KMS-11 (cell line): ENCODE results near the gene FOXD4.
"Not testable (repeated sequence)": the region's sequence is repeated elsewhere in the genome, so short reads cannot be mapped to it uniquely, and the experiment has no call there.

Experiments used
- H2AFZ ChIP-seq: fragments of 200-600 bp; sonication (generic); 2 replicates; pipeline ENCODE4 v1.6.1; 2016; ENCODE audit warnings: antibody characterized with exemption, mixed run types, low read depth
- H3K27ac ChIP-seq: fragments of 200-600 bp; sonication (generic); 2 replicates; pipeline ENCODE4 v1.6.1; 2016; ENCODE audit warnings: mild to moderate bottlenecking, mixed run types
- H3K27me3 ChIP-seq: fragments of 200-600 bp; sonication (generic); 2 replicates; pipeline ENCODE4 v1.6.1; 2017; ENCODE audit warnings: mild to moderate bottlenecking, low read depth, mixed run types, moderate library complexity; ENCODE audit not compliant: insufficient read depth
- H3K36me3 ChIP-seq: fragments of 200-600 bp; sonication (generic); 2 replicates; pipeline ENCODE4 v1.6.1; 2017; ENCODE audit warnings: mild to moderate bottlenecking, mixed run types; ENCODE audit not compliant: insufficient read depth
- H3K4me1 ChIP-seq: fragments of 200-600 bp; sonication (generic); 2 replicates; pipeline ENCODE4 v1.6.1; 2016; ENCODE audit warnings: mild to moderate bottlenecking, low read depth, mixed run types; ENCODE audit not compliant: poor library complexity, severe bottlenecking
- H3K4me2 ChIP-seq: fragments of 200-600 bp; sonication (generic); 2 replicates; pipeline ENCODE4 v1.7.0; 2016; ENCODE audit warnings: mild to moderate bottlenecking, mixed run types
- H3K4me3 ChIP-seq: fragments of 200-600 bp; sonication (generic); IDR thresholded peaks from 2 replicates; pipeline ENCODE4 v1.6.1; 2017; ENCODE audit warnings: low read depth, low read length, mixed read lengths; ENCODE audit not compliant: insufficient read depth
- H3K79me2 ChIP-seq: fragments of 200-600 bp; sonication (generic); 2 replicates; pipeline ENCODE4 v1.6.1; 2016; ENCODE audit warnings: low read depth, mixed run types; ENCODE audit not compliant: insufficient read depth
- H3K9ac ChIP-seq: fragments of 200-600 bp; sonication (generic); 2 replicates; pipeline ENCODE4 v1.6.1; 2016; ENCODE audit warnings: mild to moderate bottlenecking, mixed run types
- H4K20me1 ChIP-seq: fragments of 200-600 bp; sonication (generic); 2 replicates; pipeline ENCODE4 v1.6.1; 2016; ENCODE audit warnings: mild to moderate bottlenecking, mixed run types; ENCODE audit not compliant: insufficient read depth

Gene FOXD4

GRCh38 chr9:73076-73899 lies 44.9 kb downstream of the FOXD4 start:
- not testable (repeated sequence) for H3K4me2 ChIP-seq, H4K20me1 ChIP-seq, H3K79me2 ChIP-seq, H3K27me3 ChIP-seq, H3K4me1 ChIP-seq, H3K4me3 ChIP-seq, H2AFZ ChIP-seq, H3K36me3 ChIP-seq, H3K9ac ChIP-seq, H3K27ac ChIP-seq
